Vein endothelial cell (primary cell): ENCODE data around the gene CEP55. TPM values are rescaled to one million over a fixed set of nuclear protein-coding genes. Genes with fewer than 3 reads are reported as not detected.

Experiments used
- small RNA-seq: library from RNA; depleted of rRNA; stranded (forward); fragments of <200 nt; gene quantifications from one replicate; pipeline ENCODE3, GENCODE V24; 2012
- total RNA-seq: library from RNA; depleted of rRNA; stranded (reverse); fragments of >200 nt; gene quantifications from 2 replicates; pipeline ENCODE4 v1.2.3, GENCODE V29; 2012

The CEP55 gene
- total RNA-seq: 18.9 and 39.1 TPM in 2 replicates

GRCh38 chr10:93496322-93497041 is at the start of gene CEP55:
TSS of gene CEP55 (plus strand) at chr10:93496612. CDS start at chr10:93500052, 3,440 bp downstream.

GRCh38 chr10:93482145-93482834 is 14.1 kb upstream of the CEP55 start, which contains the start of gene MYOF:
TSS of gene MYOF (minus strand) at chr10:93482334. CDS start at chr10:93482194, 140 bp downstream.

GRCh38 chr10:93566435-93567276 is 70.2 kb downstream of the CEP55 start, which contains the start of gene FFAR4:
TSS of gene FFAR4 (plus strand) at chr10:93566665. CDS start at chr10:93566721, 56 bp downstream.

Small RNA genes lying within 50 kb of the gene (small RNA-seq; reads per million reads assigned to genes)
- not detected for gene RNA5SP323

Other genes starting within 250 kb of the CEP55 start
- 287 and 383 TPM in 2 replicates for gene MYOF, start 14.3 kb upstream of the CEP55 start, total RNA-seq
- not detected in 2 replicates for gene FFAR4, start 70.1 kb downstream of the CEP55 start, total RNA-seq
- not detected in 2 replicates for gene RBP4, start 104.6 kb downstream of the CEP55 start, total RNA-seq
- gene PDE6C, start 115.9 kb downstream of the CEP55 start, total RNA-seq: not detected in 2 replicates
- gene FRA10AC1, start 206.0 kb downstream of the CEP55 start, total RNA-seq: 8.2 and 9.4 TPM in 2 replicates